HepG2 (cell line): ENCODE data around the gene HCRT. TPM values are rescaled to one million over a fixed set of nuclear protein-coding genes. Genes with fewer than 3 reads are reported as not detected.

Experiments
- ATAC-seq: fragments of 200-7000 bp; cut with Tn5 transposase; 3 replicates; pipeline ENCODE4 v1.9.1; 2020; ENCODE audit warnings: mild to moderate bottlenecking, moderate library complexity
- Bru-seq: library from RNA; stranded (reverse); fragments of 400-500 nt; gene quantifications from one replicate; lab custom pipeline; 2021; lab: Mats Ljungman, UMichigan
- BruChase-seq, 2 experiments: library from RNA; stranded (reverse); fragments of 400-500 nt; gene quantifications; one replicate each; lab custom pipeline; 2021; lab: Mats Ljungman, UMichigan
- BruUV-seq: library from RNA; stranded (reverse); fragments of 400-500 nt; replicated peaks from 2 replicates; lab custom pipeline; 2021; lab: Mats Ljungman, UMichigan
- CTCF ChIA-PET: fragments of 300-600 bp; formaldehyde crosslinking; extraction: SDS; loops from one replicate; lab custom pipeline; 2021; ENCODE audit warnings: low total read pairs, inconsistent platforms, low intra/inter-chr PET ratio; lab: Yijun Ruan, JAX
- POLR2A ChIA-PET: fragments of 350-600 bp; sonication (Branson Sonifier 250); formaldehyde crosslinking; loops from one replicate; lab custom pipeline; 2020; ENCODE audit warnings: antibody characterized with exemption, inconsistent platforms; lab: Yijun Ruan, JAX
- DNase-seq: peaks from one replicate; pipeline ENCODE4 v3.0.0-alpha.2; 2015; ENCODE audit warnings: low spot score
- FAIRE-seq: peaks from 3 replicates; lab custom pipeline; 2011; peaks lifted over from hg19 to GRCh38; lab: Jason Lieb, UNC
- H2AFZ ChIP-seq: one replicate; pipeline ENCODE4 v1.6.1; 2011; ENCODE audit warnings: low read length, inconsistent platforms
- H3K27ac ChIP-seq: fragments of 300-600 bp; 3 replicates; pipeline ENCODE4 v1.8.0; 2011; ENCODE audit warnings: mixed run types, mild to moderate bottlenecking, mixed read lengths, low read length, inconsistent platforms; ENCODE audit not compliant: insufficient read depth; ENCODE audit errors: extremely low read length
- H3K27me3 ChIP-seq, 2 experiments: fragments of 200-600 bp in 1 of 2; 2 replicates in 1 of 2; 3 replicates in 1 of 2; pipeline versions ENCODE4 v1.6.0 to v1.8.0; 2011; ENCODE audit warnings: low read length in 2 of 2, mild to moderate bottlenecking in 2 of 2, moderate library complexity in 2 of 2, inconsistent platforms in 1 of 2; ENCODE audit not compliant: insufficient read depth in 2 of 2, control insufficient read depth in 1 of 2
- H3K36me3 ChIP-seq, 2 experiments: fragments of 200-600 bp in 1 of 2; replicated peaks in 1 of 2; 2 replicates in 1 of 2; 3 replicates in 1 of 2; pipeline versions ENCODE4 v1.5.1 to v1.8.0; 2011; ENCODE audit warnings: low read length in 2 of 2, inconsistent platforms in 1 of 2; ENCODE audit not compliant: insufficient read depth in 2 of 2, control insufficient read depth in 1 of 2
- H3K4me1 ChIP-seq: 2 replicates; pipeline ENCODE4 v1.5.1; 2012; ENCODE audit warnings: low read length, inconsistent platforms; ENCODE audit not compliant: insufficient read depth
- H3K4me2 ChIP-seq: 2 replicates; pipeline ENCODE4 v1.6.0; 2011; ENCODE audit warnings: low read depth, low read length, inconsistent platforms
- H3K4me3 ChIP-seq, 3 experiments: fragments of 200-600 bp in 1 of 3; sonication (generic), shearing (Covaris generic) in 1 of 3; replicated peaks in 1 of 3; 2 replicates each; pipeline ENCODE4 v1.5.1; 2011 to 2016; ENCODE audit warnings: low read length in 3 of 3, inconsistent platforms in 2 of 3, low read depth in 2 of 3, mild to moderate bottlenecking in 2 of 3, control low read depth in 1 of 3, mixed read lengths in 1 of 3; ENCODE audit not compliant: insufficient read depth in 1 of 3
- H3K79me2 ChIP-seq: one replicate; pipeline ENCODE4 v1.6.1; 2011; ENCODE audit warnings: low read length, inconsistent platforms; ENCODE audit not compliant: insufficient read depth
- H3K9ac ChIP-seq: 2 replicates; pipeline ENCODE4 v1.6.0; 2011; ENCODE audit warnings: mild to moderate bottlenecking, low read depth, low read length, inconsistent platforms; ENCODE audit not compliant: insufficient read depth
- H3K9me3 ChIP-seq: 2 replicates; pipeline ENCODE4 v1.5.1; 2012; ENCODE audit warnings: mild to moderate bottlenecking, low read length
- H4K20me1 ChIP-seq: 2 replicates; pipeline ENCODE4 v1.6.0; 2011; ENCODE audit warnings: inconsistent platforms, mild to moderate bottlenecking, low read length, moderate library complexity; ENCODE audit not compliant: insufficient read depth
- AKAP8 ChIP-seq: sonication (generic); formaldehyde crosslinking; IDR thresholded peaks from 2 replicates; pipeline ENCODE4 v1.5.1; 2020; ENCODE audit warnings: mild to moderate bottlenecking, missing genetic modification reagents
- GFI1 ChIP-seq: sonication (generic); formaldehyde crosslinking; IDR thresholded peaks from 2 replicates; pipeline ENCODE4 v1.5.0; 2020; ENCODE audit warnings: missing genetic modification reagents, mild to moderate bottlenecking, borderline replicate concordance
- HIVEP1 ChIP-seq: sonication (generic); formaldehyde crosslinking; IDR thresholded peaks from 2 replicates; pipeline ENCODE4 v1.4.0; 2020; ENCODE audit warnings: mild to moderate bottlenecking, missing genetic modification reagents
- ZBTB21 ChIP-seq: sonication (generic); formaldehyde crosslinking; IDR thresholded peaks from 2 replicates; pipeline ENCODE4 v1.4.0; 2020; ENCODE audit warnings: missing genetic modification reagents
- ZC3H13 ChIP-seq: sonication (generic); formaldehyde crosslinking; IDR thresholded peaks from 2 replicates; pipeline ENCODE4 v1.8.1; 2023; ENCODE audit warnings: mild to moderate bottlenecking, missing genetic modification reagents, moderate library complexity
- ZFYVE20 ChIP-seq: sonication (generic); formaldehyde crosslinking; IDR thresholded peaks from 2 replicates; pipeline ENCODE4 v1.8.0; 2023; ENCODE audit warnings: low read depth, mild to moderate bottlenecking, moderate library complexity, missing genetic modification reagents, borderline replicate concordance
- ZNF180 ChIP-seq: sonication (generic); formaldehyde crosslinking; IDR thresholded peaks from 2 replicates; pipeline ENCODE4 v1.4.0; 2020; ENCODE audit warnings: low read depth, missing genetic modification reagents, borderline replicate concordance
- ZNF589 ChIP-seq: sonication (generic); formaldehyde crosslinking; conservative IDR thresholded peaks from 2 replicates; pipeline ENCODE4 v1.8.0; 2022; ENCODE audit warnings: mild to moderate bottlenecking, moderate library complexity, missing genetic modification reagents
- ZNF703 ChIP-seq: sonication (generic); formaldehyde crosslinking; IDR thresholded peaks from 2 replicates; pipeline ENCODE4 v1.5.1; 2020; ENCODE audit warnings: missing genetic modification reagents, mild to moderate bottlenecking, moderate library complexity, borderline replicate concordance
- ZNF850 ChIP-seq: sonication (generic); formaldehyde crosslinking; conservative IDR thresholded peaks from 2 replicates; pipeline ENCODE4 v1.9.0; 2021; ENCODE audit warnings: mild to moderate bottlenecking, missing genetic modification reagents
- WGBS: methylation state at CpG from one replicate; pipeline ENCODE4 v1.1.6; 2017; ENCODE audit warnings: low lambda C conversion rate; 5-methylcytosine and 5-hydroxymethylcytosine counted together
- in situ Hi-C: cut with HindIII; loops from 2 replicates; pipeline ENCODE4 v1.10.0; 2017; ENCODE audit warnings: low pct_unique_long_range_greater_than_20kb; ENCODE audit not compliant: extremely low pct_ligation_motif_present
- intact Hi-C: fragments of 100-400 bp; cut with micrococcal nuclease; formaldehyde crosslinking; loops from one replicate; pipeline ENCODE4 v1.10.0; 2022; ENCODE audit not compliant: unreplicated experiment
- long read RNA-seq, 2 experiments: library from RNA in 1 of 2; library from polyadenylated mRNA in 1 of 2; stranded (forward) in 1 of 2; unstranded in 1 of 2; transcript quantifications; one replicate each; pipeline ENCODE4 v2.0.0, GENCODE V29; 2019 to 2022
- polyA minus RNA-seq, 3 experiments: library from RNA; depleted of rRNA, polyadenylated mRNA; stranded (reverse); fragments of >200 nt; gene quantifications; 2 replicates each; pipeline ENCODE4 v1.2.3, GENCODE V29; 2011; ENCODE audit warnings: low replicate concordance in 1 of 3
- polyA plus RNA-seq, 8 experiments: library from polyadenylated mRNA; depleted of rRNA in 3 of 8; stranded (reverse) in 7 of 8; unstranded in 1 of 8; fragments of >200 nt; fragmentation: Illumina TruSeq in 4 of 8; extraction: Trizol in 4 of 8; gene quantifications; 2 replicates each; pipeline versions ENCODE4 v1.2.1 to v1.2.3, GENCODE V29; 2011 to 2016; ENCODE audit warnings: low read depth in 4 of 8, missing spikeins in 1 of 8, mixed read lengths in 1 of 8; ENCODE audit not compliant: insufficient read depth in 1 of 8
- total RNA-seq, 5 experiments: library from RNA; depleted of rRNA; stranded (reverse); fragments of >200 nt; fragmentation: Illumina TruSeq; extraction: Trizol; gene quantifications; 2 replicates each; pipeline ENCODE4 v1.2.3, GENCODE V29; 2016; ENCODE audit warnings: low read depth in 1 of 5
- TF ChIP-seq, protein P1 (sequence below): sonication (generic); formaldehyde crosslinking; IDR thresholded peaks from 2 replicates; pipeline ENCODE4 v1.8.1; 2023; ENCODE audit warnings: mild to moderate bottlenecking, missing genetic modification reagents

HCRT gene, protein sequence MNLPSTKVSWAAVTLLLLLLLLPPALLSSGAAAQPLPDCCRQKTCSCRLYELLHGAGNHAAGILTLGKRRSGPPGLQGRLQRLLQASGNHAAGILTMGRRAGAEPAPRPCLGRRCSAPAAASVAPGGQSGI
- not detected in 2 replicates for total RNA-seq (2016; rRNA removed; fragmentation: Illumina TruSeq; extraction: Trizol)
- total RNA-seq (2016; cell fraction: cytosol; rRNA removed; fragmentation: Illumina TruSeq; extraction: Trizol; ENCODE audit: low read depth) = not detected in 2 replicates
- not detected in 2 replicates for total RNA-seq (2016; cell fraction: insoluble cytoplasmic fraction; rRNA removed; fragmentation: Illumina TruSeq; extraction: Trizol)
- not detected in 2 replicates for total RNA-seq (2016; cell fraction: membrane; rRNA removed; fragmentation: Illumina TruSeq; extraction: Trizol)
- not detected in 2 replicates for total RNA-seq (2016; cell fraction: nucleus; rRNA removed; fragmentation: Illumina TruSeq; extraction: Trizol)
- polyA plus RNA-seq (2011; rRNA removed) = not detected in 2 replicates
- not detected in 2 replicates for polyA plus RNA-seq (2011; cell fraction: cytosol; rRNA removed)
- polyA plus RNA-seq (2011; cell fraction: nucleus; rRNA removed) = not detected in 2 replicates
- not detected in 2 replicates for polyA plus RNA-seq (2012)
- 0.36 TPM in 1 of 2 replicates, not detected in the other for polyA plus RNA-seq (2016; cell fraction: cytosol; fragmentation: Illumina TruSeq; extraction: Trizol; ENCODE audit: low read depth)
- polyA plus RNA-seq (2016; cell fraction: insoluble cytoplasmic fraction; fragmentation: Illumina TruSeq; extraction: Trizol; ENCODE audit: low read depth) = not detected in 2 replicates
- not detected in 2 replicates for polyA plus RNA-seq (2016; cell fraction: membrane; fragmentation: Illumina TruSeq; extraction: Trizol; ENCODE audit: low read depth)
- not detected in 2 replicates for polyA plus RNA-seq (2016; cell fraction: nucleus; fragmentation: Illumina TruSeq; extraction: Trizol; ENCODE audit: insufficient read depth, low read depth)
- not detected in 2 replicates for polyA minus RNA-seq (2011; rRNA and poly(A)+ RNA removed; ENCODE audit: low replicate concordance)
- polyA minus RNA-seq (2011; cell fraction: cytosol; rRNA and poly(A)+ RNA removed) = not detected in 2 replicates
- not detected in 2 replicates for polyA minus RNA-seq (2011; cell fraction: nucleus; rRNA and poly(A)+ RNA removed)
- Bru-seq, nascent RNA = not detected
- BruChase-seq, experiment 1, labeled RNA remaining after a 6-hour chase = percentile 16 among the genes with signal in this experiment
- not detected for BruChase-seq, experiment 2, labeled RNA remaining after a 2-hour chase
- long read RNA-seq, experiment 1 = 0 reads
- long read RNA-seq, experiment 2 = 0 reads

DNA sequence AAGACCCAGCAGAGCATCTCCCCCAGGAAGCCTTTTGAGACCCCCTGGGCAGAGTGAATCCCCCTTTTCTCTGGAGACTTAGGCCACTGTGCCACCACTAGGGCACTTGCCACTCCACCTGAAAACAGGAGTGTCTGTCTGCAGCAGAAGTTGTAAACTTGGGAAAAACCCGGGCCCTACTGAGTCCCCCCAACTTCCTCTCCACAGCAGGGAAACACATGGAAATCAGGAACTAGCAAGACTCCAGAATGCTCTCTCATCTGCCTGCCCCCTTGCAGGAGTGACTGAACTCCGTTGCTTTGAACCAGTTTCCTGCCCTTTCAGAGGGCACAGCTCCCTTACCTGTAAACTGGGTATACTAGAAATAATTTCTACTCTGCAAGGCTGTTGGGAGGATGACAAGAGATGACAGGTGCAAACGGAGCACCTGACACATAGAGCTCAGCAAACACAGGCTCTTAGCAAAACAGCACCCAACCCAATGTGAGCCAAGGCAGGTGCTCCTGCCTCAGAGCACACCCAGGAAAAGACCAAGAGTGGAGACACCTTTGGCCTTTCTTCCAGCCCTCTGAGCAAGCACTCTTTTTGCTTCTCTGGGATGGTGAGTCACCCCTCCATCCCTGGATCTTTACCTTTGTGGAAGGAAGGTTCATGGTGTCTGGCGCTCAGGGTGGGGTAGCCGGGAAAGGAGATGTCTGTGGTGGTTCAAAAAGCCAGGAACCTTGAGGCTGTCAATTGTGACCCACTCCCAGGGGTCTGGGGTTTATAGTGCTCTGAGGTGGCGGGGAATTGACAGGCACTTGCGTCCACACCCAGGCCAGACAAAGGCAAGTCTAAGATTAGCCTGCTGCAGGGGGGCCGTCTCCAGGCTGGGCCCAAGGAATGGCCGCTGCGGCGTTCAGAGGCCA, at the start of gene HCRT:
Gene HCRT, minus strand, starts transcription at position 740 of the 908 bp plus-strand sequence. Its CDS starts 87 bp downstream, at position 653.
- no peak for DNase-seq
- Histone ChIP-seq H3K4me2 (peak within 1 kb of the TSS; percentile 91), H3K36me3 (no peaks in the 10 kb centered on the region), H3K27ac (no peak within 1 kb of the TSS), H2AFZ (no peak within 1 kb of the TSS), H3K79me2 (no peaks in the 10 kb centered on the region), H3K4me1 (peaks cover 47% of the 10 kb centered on the region)
- intact Hi-C loops = loop anchor here (10.0 kb wide), 1 partner anchor 60 kb away; no protein-coding TSS in a partner anchor
- in situ Hi-C loops = no loop called here
- BruUV-seq = no TSS peak
- no peak for FAIRE-seq
- 0 out of 2 replicates have a peak, but pooled peaks have one; percentile 18 for TF ChIP-seq HIVEP1 (CRISPR knock-in tag)
- 0 out of 2 replicates have a peak, but pooled peaks have one; percentile 27 for TF ChIP-seq ZFYVE20
- no peak for TF ChIP-seq AKAP8 (CRISPR knock-in tag)
- TF ChIP-seq ZNF589 = 0 out of 2 replicates have a peak, but pooled peaks have one; percentile 16
- TF ChIP-seq ZNF703 = 0 out of 2 replicates have a peak, but pooled peaks have one; percentile 19
- no peak for TF ChIP-seq ZBTB21
- TF ChIP-seq GFI1 (CRISPR knock-in tag) = no peak
- TF ChIP-seq ZC3H13 = 0 out of 2 replicates have a peak, but pooled peaks have one; percentile 8
- no peak for TF ChIP-seq ZNF850
- no peak for TF ChIP-seq ZNF180 (CRISPR knock-in tag)
- TF ChIP-seq, protein P1, sequence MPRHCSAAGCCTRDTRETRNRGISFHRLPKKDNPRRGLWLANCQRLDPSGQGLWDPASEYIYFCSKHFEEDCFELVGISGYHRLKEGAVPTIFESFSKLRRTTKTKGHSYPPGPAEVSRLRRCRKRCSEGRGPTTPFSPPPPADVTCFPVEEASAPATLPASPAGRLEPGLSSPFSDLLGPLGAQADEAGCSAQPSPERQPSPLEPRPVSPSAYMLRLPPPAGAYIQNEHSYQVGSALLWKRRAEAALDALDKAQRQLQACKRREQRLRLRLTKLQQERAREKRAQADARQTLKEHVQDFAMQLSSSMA = 0 out of 2 replicates have a peak, but pooled peaks have one; percentile 10
- TF ChIP-seq, all 625 proteins: peak for 6
- no peak for ATAC-seq
- ChIA-PET POLR2A (interaction anchor here (1.6 to 2.4 kb wide), 4 partner anchors 9 to 64 kb away, joined by 9 to 30 read pairs (median 14); partner anchors contain the start of genes GHDC and KAT2A), CTCF (no interaction called here)
- no peaks in the 10 kb centered on the region for H3K9me3 ChIP-seq
- peak within 1 kb of the TSS in 2 of 3 experiments; percentile 35 to 84; a peak in 3 of 6 replicates for H3K4me3 ChIP-seq
- peaks cover under 1% of the 10 kb centered on the region for H4K20me1 ChIP-seq
- H3K27me3 ChIP-seq = peaks cover 0 to 21% of the 10 kb centered on the region in 2 experiments; a peak in 4 of 5 replicates
- WGBS = 45% methylated on average over 6 of the region's 11 CpGs
- H3K9ac ChIP-seq = no peak within 1 kb of the TSS
